C4-2B (cell line): ENCODE measurements around the gene FGF12.

Source experiments
- H3K27ac ChIP-seq: fragments of 450-650 bp; 2 replicates; pipeline ENCODE4 v1.5.1; 2017
- CTCF ChIP-seq: fragments of 450-650 bp; conservative IDR thresholded peaks from 2 replicates; pipeline ENCODE4 v1.5.1; 2017; ENCODE audit warnings: mild to moderate bottlenecking
- ZFX ChIP-seq: fragments of 450-650 bp; IDR thresholded peaks from 2 replicates; pipeline ENCODE4 v1.6.1; 2017

The FGF12 gene

GRCh38 chr3:192543163-192543562, 184.2 kb downstream of the FGF12 start:
- no peak overlapping the region for H3K27ac ChIP-seq
- no peak for TF ChIP-seq CTCF
- TF ChIP-seq ZFX, result no peak

GRCh38 chr3:192516820-192517219, 210.5 kb downstream of the FGF12 start:
- no peak for TF ChIP-seq ZFX
- no peak for TF ChIP-seq CTCF
- H3K27ac ChIP-seq, result no peak overlapping the region

GRCh38 chr3:192515664-192516045, 211.7 kb downstream of the FGF12 start:
- no peak overlapping the region for H3K27ac ChIP-seq
- TF ChIP-seq ZFX (no peak), CTCF (no peak)

GRCh38 chr3:192514754-192515663, 212.3 kb downstream of the FGF12 start:
- no peak overlapping the region for H3K27ac ChIP-seq
- no peak; the same call in 1 of the 2 replicates for TF ChIP-seq CTCF
- TF ChIP-seq ZFX, result no peak

GRCh38 chr3:192514081-192514753, 213.1 kb downstream of the FGF12 start:
- no peak overlapping the region for H3K27ac ChIP-seq
- no peak for TF ChIP-seq ZFX

- no peak overlapping the region for H3K27ac ChIP-seq
- TF ChIP-seq CTCF, result no peak
- no peak for TF ChIP-seq ZFX
These were observed 221.6 kb downstream of the FGF12 start for GRCh38 chr3:192505731-192506130.

- TF ChIP-seq CTCF (no peak), ZFX (no peak)
- no peak overlapping the region for H3K27ac ChIP-seq
These were observed 225.9 kb downstream of the FGF12 start for GRCh38 chr3:192501401-192501800.
